Measurements from ENCODE around the gene FCMR.

FCMR gene

DNA sequence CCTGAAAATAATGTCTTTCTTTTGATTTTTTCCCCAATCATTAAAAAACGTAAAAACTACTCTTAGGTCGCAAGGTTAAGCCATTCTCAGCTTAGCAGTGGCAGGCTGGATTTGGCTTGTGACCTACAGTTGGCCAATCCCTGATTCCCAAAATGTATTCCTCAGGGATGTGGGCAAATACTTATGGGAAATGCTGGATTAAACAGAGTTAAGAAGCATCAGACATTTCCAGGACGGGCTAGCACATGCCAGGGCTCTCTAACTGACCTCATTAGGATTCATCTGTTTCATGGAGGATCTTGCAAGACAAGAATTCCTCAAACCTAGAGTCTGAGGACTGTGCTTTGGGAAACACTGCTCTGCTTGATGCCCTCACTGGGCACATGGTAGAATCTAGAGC, 25.5 kb downstream of the FCMR start:
- DNase-seq (ENCODE audit: extremely low read depth, insufficient read length) = no peak
- Histone ChIP-seq H3K27me3 (replicated peaks; ENCODE audit: control insufficient read depth, insufficient read depth, low read length) (no peaks in the 10 kb centered on the region; the same call in 1 of the 2 replicates), H3K4me3 (replicated peaks; ENCODE audit: low read depth, low read length) (no peak overlapping the region), H3K36me3 (ENCODE audit: control insufficient read depth, insufficient read depth, low read length) (no peaks in the 10 kb centered on the region)
- TF ChIP-seq, protein P1, sequence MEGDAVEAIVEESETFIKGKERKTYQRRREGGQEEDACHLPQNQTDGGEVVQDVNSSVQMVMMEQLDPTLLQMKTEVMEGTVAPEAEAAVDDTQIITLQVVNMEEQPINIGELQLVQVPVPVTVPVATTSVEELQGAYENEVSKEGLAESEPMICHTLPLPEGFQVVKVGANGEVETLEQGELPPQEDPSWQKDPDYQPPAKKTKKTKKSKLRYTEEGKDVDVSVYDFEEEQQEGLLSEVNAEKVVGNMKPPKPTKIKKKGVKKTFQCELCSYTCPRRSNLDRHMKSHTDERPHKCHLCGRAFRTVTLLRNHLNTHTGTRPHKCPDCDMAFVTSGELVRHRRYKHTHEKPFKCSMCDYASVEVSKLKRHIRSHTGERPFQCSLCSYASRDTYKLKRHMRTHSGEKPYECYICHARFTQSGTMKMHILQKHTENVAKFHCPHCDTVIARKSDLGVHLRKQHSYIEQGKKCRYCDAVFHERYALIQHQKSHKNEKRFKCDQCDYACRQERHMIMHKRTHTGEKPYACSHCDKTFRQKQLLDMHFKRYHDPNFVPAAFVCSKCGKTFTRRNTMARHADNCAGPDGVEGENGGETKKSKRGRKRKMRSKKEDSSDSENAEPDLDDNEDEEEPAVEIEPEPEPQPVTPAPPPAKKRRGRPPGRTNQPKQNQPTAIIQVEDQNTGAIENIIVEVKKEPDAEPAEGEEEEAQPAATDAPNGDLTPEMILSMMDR (IDR thresholded peaks at IDR 0.05; ENCODE audit: insufficient read depth, low read length, poor library complexity, severe bottlenecking) = no peak

DNA sequence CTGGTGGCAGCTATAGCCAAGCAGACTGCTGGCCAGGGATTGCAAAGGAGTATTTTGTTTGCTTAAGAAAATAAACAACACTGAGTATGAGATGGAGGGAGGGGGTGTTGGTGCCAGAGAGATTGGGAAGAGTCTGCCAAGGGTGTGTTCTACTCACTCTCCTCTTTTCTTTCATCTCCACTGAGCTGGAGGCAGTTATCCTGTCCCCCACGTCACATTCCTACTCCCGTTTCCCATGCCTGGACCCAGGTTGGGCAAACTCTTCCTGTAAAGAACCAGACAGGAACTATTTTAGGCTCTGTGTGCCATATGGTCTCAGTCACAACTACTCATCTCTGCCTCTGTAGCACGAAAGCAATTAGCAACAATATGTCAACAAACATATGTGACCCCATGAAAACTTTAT, 25.9 kb downstream of the FCMR start:
- Histone ChIP-seq H3K4me3 (replicated peaks; ENCODE audit: low read depth, low read length) (no peak overlapping the region), H3K27me3 (replicated peaks; ENCODE audit: control insufficient read depth, insufficient read depth, low read length) (no peaks in the 10 kb centered on the region; the same call in 1 of the 2 replicates), H3K36me3 (ENCODE audit: control insufficient read depth, insufficient read depth, low read length) (no peaks in the 10 kb centered on the region)
- DNase-seq (ENCODE audit: extremely low read depth, insufficient read length) = no peak
- TF ChIP-seq, protein P1 (IDR thresholded peaks at IDR 0.05; ENCODE audit: insufficient read depth, low read length, poor library complexity, severe bottlenecking) = no peak

DNA sequence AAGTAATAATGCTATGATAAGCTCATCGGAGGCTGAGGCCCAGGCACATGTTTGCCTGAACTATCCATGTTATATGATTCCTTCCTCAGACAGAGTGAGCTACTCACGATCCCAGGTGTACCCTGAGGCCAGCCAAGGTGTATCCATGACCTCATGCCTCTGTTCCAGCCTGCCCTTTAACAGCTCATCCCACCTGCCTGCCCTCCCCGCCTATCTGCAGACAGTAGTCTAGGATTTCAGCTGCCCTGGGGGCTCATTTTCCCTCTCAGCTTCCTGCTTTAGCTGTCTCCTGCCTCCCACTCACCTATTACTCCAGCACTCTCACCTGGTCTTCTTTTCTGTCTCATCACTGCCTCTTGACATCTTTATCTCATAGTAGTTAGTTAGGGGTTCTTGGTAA, 26.4 kb downstream of the FCMR start:
- Histone ChIP-seq H3K27me3 (replicated peaks; ENCODE audit: control insufficient read depth, insufficient read depth, low read length) (no peaks in the 10 kb centered on the region; the same call in 1 of the 2 replicates), H3K36me3 (ENCODE audit: control insufficient read depth, insufficient read depth, low read length) (no peaks in the 10 kb centered on the region), H3K4me3 (replicated peaks; ENCODE audit: low read depth, low read length) (no peak overlapping the region)
- DNase-seq (ENCODE audit: extremely low read depth, insufficient read length) = no peak
- TF ChIP-seq, protein P1 (IDR thresholded peaks at IDR 0.05; ENCODE audit: insufficient read depth, low read length, poor library complexity, severe bottlenecking) = no peak

DNA sequence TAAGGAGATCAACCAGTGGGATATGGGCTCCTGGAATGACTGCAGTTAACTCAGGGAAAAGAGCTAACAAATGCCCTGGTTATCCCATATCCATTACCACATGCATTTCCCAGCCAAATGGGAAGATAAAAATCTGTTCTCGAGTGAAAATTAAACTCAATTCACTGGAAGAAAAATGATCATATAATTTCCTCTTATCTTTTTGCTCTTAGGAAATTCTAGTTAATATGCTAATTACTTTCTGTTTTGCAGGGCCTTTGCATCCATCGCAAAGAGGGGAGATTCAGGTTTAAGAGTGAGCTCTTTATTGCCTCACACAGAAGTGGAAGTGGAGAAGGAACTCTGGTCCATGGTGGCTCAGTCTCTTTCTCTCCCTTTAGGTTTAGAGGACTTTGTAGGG, 28.4 kb downstream of the FCMR start:
- no peaks in the 10 kb centered on the region for H3K36me3 ChIP-seq (ENCODE audit: control insufficient read depth, insufficient read depth, low read length)
- DNase-seq (ENCODE audit: extremely low read depth, insufficient read length) = no peak
- TF ChIP-seq, protein P1 (IDR thresholded peaks at IDR 0.05; ENCODE audit: insufficient read depth, low read length, poor library complexity, severe bottlenecking) = no peak
- H3K27me3 ChIP-seq (replicated peaks; ENCODE audit: control insufficient read depth, insufficient read depth, low read length) = no peaks in the 10 kb centered on the region; the same call in 1 of the 2 replicates
- no peak overlapping the region for H3K4me3 ChIP-seq (replicated peaks; ENCODE audit: low read depth, low read length)

DNA sequence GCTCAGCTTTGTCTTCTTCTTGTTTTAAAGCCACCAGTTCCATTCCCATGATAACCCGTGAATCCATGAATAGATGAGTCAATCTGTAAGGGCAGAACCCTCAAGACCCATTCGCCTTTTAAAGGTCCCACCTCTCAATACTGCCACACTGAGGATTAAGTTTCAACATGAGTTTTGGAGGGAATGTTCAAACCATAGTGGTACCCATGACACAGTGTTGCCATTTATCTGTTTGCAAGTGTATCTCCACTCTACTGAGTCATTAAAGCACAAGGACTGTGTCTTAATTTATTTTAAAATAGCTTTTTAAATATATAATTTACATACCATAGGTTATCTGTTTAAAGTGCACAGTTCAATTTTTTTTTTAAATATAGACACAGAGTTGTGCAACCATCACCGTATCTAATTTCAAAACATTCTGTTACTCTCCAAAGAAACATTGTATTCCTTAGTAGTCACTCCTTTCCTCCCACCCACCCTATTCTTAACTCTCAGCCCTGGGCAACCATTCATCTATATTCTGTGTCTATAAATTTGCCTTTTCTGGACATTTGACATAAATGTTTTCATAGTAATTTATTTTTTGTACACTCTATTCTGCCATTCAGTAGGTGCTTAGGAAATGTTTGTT, 29.3 kb downstream of the FCMR start:
- TF ChIP-seq, protein P1 (IDR thresholded peaks at IDR 0.05; ENCODE audit: insufficient read depth, low read length, poor library complexity, severe bottlenecking) = no peak
- H3K27me3 ChIP-seq (replicated peaks; ENCODE audit: control insufficient read depth, insufficient read depth, low read length) = no peaks in the 10 kb centered on the region; the same call in 1 of the 2 replicates
- H3K36me3 ChIP-seq (ENCODE audit: control insufficient read depth, insufficient read depth, low read length) = no peaks in the 10 kb centered on the region
- no peak overlapping the region for H3K4me3 ChIP-seq (replicated peaks; ENCODE audit: low read depth, low read length)
- DNase-seq (ENCODE audit: extremely low read depth, insufficient read length) = no peak

DNA sequence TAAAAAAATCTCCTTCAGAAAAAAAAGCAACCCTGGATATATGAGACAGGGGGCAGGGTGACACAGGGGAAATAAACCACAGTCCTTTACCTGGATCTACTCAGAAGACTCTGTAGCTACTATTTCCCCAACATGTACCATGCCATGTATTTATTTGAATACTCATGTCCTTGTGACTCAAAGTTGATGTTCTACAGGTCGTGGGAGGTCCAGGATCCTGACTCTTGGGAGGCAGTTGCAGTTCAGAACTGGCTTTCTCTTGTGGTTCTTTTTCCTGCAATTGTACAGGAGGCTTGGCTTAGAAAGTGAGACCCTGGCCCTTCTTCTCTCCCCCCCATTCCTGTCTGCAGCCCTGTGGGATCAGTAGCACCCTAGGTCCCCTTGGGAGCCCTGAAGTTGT, 30.3 kb downstream of the FCMR start:
- no peak for DNase-seq (ENCODE audit: extremely low read depth, insufficient read length)
- Histone ChIP-seq H3K4me3 (replicated peaks; ENCODE audit: low read depth, low read length) (no peak overlapping the region), H3K27me3 (replicated peaks; ENCODE audit: control insufficient read depth, insufficient read depth, low read length) (no peaks in the 10 kb centered on the region; the same call in 1 of the 2 replicates), H3K36me3 (ENCODE audit: control insufficient read depth, insufficient read depth, low read length) (no peaks in the 10 kb centered on the region)
- TF ChIP-seq, protein P1 (IDR thresholded peaks at IDR 0.05; ENCODE audit: insufficient read depth, low read length, poor library complexity, severe bottlenecking) = no peak
